D721Med (cell line): ENCODE measurements around the gene AFF3.

Experiments
- DNase-seq: peaks from one replicate; pipeline ENCODE4 v3.0.0; 2011; ENCODE audit warnings: low spot score; ENCODE audit not compliant: insufficient read length
- FAIRE-seq: peaks from 2 replicates; lab custom pipeline; 2011; peaks lifted over from hg19 to GRCh38; lab: Jason Lieb, UNC
- TF ChIP-seq, protein P1 (sequence below): IDR thresholded peaks from 2 replicates; pipeline ENCODE4 v1.5.1; 2012; ENCODE audit warnings: mild to moderate bottlenecking, control low read depth; ENCODE audit not compliant: insufficient read depth; ENCODE audit errors: missing control alignments

The AFF3 gene

DNA sequence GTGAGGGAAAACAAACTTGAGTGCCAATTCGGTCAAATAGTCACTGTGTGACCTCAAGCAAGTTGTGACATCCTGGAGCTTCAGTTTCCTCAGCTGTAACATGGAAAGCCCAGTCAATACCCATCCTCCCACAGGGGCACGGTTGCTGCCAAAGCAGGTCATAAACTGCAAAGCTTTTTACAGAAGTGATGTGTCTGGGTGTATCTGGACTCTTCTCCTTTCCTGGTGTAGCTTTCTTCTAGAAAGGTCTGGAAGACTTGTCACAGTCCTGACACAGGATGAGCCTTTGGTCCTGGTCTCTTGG, 4.2 kb upstream of the AFF3 start:
- TF ChIP-seq, protein P1, sequence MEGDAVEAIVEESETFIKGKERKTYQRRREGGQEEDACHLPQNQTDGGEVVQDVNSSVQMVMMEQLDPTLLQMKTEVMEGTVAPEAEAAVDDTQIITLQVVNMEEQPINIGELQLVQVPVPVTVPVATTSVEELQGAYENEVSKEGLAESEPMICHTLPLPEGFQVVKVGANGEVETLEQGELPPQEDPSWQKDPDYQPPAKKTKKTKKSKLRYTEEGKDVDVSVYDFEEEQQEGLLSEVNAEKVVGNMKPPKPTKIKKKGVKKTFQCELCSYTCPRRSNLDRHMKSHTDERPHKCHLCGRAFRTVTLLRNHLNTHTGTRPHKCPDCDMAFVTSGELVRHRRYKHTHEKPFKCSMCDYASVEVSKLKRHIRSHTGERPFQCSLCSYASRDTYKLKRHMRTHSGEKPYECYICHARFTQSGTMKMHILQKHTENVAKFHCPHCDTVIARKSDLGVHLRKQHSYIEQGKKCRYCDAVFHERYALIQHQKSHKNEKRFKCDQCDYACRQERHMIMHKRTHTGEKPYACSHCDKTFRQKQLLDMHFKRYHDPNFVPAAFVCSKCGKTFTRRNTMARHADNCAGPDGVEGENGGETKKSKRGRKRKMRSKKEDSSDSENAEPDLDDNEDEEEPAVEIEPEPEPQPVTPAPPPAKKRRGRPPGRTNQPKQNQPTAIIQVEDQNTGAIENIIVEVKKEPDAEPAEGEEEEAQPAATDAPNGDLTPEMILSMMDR = no peak
- FAIRE-seq (no peak), DNase-seq (no peak)

DNA sequence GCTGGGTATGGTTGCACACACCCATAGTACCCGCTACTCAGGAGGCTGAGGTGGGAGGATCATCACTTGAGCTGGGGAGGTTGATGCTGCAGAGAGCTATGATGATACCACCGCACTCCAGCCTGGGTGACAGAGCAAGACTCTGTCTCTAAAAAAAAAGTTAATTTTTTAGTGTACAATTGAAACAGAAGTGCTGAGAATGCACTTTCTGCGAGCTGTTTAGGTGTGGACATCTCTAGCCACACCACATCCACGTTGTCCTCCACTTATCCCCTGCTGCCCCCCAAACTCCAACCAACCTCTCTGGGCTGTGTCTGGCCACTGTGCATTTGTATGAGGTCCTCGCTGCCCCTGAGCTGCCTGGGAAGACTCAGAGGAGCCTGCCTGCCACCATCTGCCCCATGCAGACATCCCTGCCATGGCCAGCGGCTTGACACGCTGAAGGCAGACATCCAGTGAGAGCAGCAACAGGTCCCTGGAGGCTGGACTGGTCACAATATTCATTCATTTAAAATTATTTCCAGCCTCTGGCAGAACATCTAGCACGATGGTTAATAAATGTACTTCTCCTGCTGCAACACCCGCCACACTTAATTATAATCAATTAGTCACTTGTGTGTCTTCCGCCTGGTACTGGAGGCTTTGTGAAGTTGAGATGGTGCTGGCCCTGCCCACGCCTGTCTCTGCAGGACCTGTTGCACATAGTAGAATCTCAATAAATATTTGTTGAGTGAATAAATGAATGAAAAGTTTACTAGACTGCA, 3.7 kb upstream of the AFF3 start:
- no peak for FAIRE-seq

DNA sequence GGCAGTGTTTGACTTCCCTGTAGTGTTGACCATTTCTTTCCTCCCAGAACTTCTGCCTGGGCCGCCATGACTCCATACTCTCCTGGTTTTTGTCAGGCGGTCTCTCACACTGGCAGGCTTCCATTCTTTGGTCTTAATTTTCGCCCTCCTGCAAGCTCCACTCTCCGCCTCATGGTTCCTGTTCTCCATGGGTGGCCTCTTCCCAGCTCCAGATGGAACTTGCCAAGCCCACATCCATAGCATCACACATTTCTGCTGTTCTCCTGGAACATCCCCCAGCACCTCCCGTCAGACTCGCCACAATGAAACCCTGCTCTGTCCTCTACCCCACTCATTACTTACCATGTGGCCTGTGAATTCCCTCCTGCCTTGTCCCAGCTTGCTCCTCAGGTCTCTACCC, 896 bp upstream of the AFF3 start:
- FAIRE-seq (no peak), DNase-seq (no peak)

More for the DNA sequence above, 3.7 kb upstream of the AFF3 start:
- DNase-seq = no peak
- TF ChIP-seq, protein P1 = no peak

DNA sequence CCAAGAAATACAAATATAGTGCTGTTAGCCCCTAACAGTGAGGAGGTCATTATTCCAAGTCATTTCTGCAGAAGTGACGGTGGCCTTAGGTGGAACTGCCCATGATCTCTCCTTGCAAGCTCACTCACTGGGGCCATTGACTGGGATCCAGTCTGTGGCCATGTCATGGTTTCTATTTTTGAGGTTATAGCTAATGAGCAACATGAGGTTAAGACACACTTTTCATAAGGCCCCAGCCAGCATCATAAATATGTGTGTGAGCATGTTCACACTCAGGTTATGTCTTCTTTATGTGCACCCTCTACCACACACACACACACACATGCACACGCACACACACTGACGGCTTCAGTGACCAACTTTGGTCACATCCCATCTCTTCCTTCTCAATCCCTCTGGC, 484 bp downstream of the AFF3 start:
- TF ChIP-seq, protein P1 = no peak
- FAIRE-seq (no peak), DNase-seq (no peak)

More for the DNA sequence above, 896 bp upstream of the AFF3 start:
- TF ChIP-seq, protein P1 = no peak

DNA sequence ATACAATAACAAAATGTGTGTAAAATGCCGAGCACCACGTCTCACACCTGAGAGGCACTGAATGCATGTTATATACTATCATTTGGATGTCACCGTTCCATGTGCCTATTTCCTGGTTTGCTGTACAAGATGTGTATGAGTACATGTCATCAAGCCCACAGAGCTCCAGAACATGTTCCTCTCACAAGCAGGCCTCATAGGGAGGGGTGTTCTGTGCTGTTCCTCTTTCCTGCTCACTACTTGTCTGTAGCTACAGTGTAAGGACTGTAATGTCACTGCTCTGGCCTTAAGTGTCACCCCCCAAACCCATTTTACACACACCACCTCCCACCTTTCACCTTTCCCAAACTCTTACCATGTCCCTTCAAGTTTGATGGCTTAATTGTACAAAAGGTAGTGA, 1.8 kb downstream of the AFF3 start:
- FAIRE-seq (no peak), DNase-seq (no peak)
- TF ChIP-seq, protein P1 = no peak

DNA sequence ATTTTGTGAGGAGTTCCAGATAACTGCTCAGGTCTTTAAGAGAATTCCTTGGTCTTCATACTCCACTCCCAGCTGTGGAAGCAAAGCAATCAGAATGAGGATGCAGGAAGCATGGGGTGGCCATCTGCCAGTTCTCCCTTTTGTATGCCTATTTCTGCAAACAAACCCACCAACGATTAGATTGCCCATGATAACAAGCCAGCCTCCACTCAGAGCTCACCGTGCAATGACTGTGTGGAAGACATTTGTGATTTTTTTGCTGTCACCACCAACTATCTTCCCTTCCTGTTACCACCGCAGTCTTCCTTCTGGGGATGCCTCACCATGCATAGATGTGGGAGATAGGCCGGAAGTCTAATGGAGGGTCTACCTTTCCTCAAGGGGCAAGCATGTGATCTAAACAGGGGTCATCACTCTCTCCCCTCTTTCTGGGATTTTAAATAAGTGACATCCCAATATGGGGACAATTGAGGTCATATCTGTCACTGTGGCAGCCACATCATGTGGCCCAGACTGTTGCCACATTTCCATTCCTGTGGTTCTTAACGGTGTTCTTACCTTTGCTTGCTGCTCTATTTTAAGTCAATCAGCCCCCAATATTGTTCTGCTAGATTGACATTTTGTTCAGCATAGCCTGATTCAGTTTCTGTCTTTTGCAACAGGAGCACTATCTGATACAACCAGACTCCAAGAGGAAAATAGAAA, 4.4 kb downstream of the AFF3 start:
- TF ChIP-seq, protein P1 = no peak
- no peak for DNase-seq
- no peak for FAIRE-seq

DNA sequence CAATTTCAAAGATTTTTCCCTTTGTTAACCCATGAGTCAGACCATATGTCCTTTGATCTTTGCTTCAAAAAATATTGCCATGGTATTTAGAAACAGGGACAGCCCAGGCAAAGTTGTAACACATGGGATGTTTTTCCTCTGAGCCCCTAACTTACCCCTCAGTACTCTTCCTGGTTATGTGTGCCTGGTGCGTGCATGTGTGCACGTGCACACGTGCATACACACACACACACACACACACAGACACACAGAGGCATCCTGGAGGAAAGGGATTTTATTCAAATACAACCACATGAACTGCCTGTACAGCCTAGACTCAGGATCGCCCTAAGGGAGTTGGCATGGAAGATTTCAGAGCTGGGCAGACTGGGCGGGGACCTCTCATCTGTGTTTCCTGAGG, 5.1 kb downstream of the AFF3 start:
- DNase-seq (no peak), FAIRE-seq (no peak)
- TF ChIP-seq, protein P1 = no peak
